Panc1 (cell line): ENCODE measurements around the gene APOBEC3B.

Experiments
- POLR2AphosphoS5 ChIP-seq: IDR thresholded peaks from 2 replicates; pipeline ENCODE4 v1.6.1; 2012; ENCODE audit warnings: mild to moderate bottlenecking, low read depth, low read length, moderate library complexity
- TF ChIP-seq, protein P1 (sequence below): fragments of 450-650 bp; IDR thresholded peaks from 2 replicates; pipeline ENCODE4 v1.5.1; 2017; ENCODE audit warnings: mild to moderate bottlenecking

GRCh38 chr22:38973289-38974169 lies 8.6 kb upstream of the APOBEC3B start:
- TF ChIP-seq, protein P1, sequence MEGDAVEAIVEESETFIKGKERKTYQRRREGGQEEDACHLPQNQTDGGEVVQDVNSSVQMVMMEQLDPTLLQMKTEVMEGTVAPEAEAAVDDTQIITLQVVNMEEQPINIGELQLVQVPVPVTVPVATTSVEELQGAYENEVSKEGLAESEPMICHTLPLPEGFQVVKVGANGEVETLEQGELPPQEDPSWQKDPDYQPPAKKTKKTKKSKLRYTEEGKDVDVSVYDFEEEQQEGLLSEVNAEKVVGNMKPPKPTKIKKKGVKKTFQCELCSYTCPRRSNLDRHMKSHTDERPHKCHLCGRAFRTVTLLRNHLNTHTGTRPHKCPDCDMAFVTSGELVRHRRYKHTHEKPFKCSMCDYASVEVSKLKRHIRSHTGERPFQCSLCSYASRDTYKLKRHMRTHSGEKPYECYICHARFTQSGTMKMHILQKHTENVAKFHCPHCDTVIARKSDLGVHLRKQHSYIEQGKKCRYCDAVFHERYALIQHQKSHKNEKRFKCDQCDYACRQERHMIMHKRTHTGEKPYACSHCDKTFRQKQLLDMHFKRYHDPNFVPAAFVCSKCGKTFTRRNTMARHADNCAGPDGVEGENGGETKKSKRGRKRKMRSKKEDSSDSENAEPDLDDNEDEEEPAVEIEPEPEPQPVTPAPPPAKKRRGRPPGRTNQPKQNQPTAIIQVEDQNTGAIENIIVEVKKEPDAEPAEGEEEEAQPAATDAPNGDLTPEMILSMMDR: peak; percentile 88
- no peak for TF ChIP-seq POLR2AphosphoS5
